Activated gamma-delta T cell treated with anti-CD3 and anti-CD28 coated beads, Interleukin-2, amount 50 U/mL, for 16 hours (primary cell): ENCODE results near the gene GMEB2.
"Not testable (repeated sequence)": the region's sequence is repeated elsewhere in the genome, so short reads cannot be mapped to it uniquely, and the experiment has no call there.

Source experiments
- DNase-seq: peaks from one replicate; pipeline ENCODE4 v3.0.0-alpha.2; 2020; ENCODE audit warnings: low read depth

The GMEB2 gene

DNA sequence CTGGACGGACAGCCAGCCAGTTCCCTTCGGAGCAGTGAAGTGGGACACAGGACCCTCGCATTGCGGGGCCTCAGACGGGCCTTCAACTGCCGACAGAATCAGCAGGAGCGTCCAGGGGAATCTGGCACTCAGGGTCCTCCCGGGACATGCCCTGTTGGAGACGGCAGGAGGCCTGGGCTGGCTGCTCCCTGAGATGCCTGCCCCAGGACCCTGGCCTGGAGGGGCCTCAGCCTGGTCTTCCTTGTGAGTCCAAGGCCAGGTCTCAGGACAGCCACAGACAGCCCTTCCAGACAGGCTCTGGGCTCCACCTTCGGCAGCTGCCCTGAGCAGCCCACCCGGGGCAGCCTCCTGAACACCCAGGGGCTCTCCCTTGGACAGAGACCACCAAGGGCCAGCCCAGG, 38.3 kb downstream of the GMEB2 start:
- no peak for DNase-seq

DNA sequence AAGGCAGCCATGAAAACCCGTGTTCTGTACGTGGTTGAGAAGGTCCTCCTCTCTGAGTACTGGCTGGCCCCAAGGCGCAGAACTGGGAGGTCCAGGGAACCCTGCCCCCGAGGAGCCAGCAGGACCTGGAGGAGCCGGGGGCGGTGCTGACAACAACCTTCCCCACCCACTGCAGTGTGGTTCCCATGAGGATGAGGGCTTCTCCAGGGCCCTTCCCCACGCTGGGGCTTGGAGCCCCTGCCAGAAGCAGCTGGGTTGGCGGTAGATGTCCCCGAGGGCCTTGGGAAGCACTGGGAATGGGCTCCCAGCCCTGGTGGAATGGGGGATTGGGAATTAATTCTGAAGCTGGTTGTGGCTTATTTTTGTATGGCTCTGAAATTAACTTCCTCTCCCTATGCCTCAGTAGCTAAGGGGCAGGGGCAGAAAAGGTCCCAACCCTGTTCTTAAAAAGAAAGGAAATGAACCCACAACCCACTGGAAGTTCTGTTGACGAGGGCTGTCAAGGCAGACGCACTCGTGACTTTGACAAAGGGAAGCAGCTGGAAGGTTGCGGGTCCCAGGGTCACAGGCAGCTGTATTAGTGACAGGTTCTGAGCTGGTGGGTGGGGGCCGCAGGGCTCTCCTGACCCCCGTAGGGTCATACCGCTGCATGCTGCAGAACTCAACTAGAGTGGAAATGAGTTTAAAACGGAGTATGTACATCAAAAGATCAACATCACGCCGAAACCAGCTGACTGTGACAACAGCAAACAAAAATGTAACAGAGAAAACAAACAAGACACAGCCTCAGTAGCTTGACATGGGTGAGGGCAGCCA, 38.9 kb downstream of the GMEB2 start:
- DNase-seq, result no peak

DNA sequence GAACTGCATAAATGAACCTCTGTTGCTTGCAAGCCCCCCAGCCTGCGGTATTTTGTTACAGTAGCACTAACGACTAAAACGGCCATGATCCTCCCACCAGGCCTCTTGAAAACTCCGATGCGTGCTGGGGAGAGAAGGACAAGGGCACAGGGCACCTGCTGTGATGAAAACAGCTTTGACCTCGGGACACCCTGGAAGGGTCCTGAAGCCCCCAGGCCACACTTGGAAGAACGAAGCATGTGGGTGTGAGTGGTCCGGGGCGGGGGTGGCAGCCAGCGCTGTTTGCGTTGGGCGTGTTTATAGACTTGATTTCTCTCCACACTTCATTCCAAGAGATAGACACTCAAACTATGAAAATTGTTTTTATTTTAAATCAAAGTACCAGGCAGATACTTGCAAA, 39.6 kb downstream of the GMEB2 start:
- DNase-seq, result no peak

DNA sequence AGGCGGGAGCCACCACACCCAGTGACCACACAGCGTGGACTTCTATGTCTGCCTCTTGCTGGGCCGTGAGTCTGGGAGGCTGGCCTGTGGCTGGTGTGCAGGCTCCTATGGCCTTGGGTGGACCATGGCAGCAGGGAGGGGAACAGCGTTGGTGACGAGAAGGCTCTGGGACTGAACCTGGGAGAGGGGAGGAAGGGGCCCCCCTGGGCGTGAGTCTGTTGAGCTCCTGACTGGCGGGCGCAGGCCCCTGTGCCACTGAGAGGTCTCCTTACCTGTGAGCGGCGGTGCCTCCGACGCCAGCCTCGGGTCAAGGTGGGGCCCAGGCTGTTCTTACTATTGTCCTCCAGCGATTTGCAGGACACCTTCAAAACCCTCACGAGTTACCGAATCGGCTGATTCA, 40.1 kb downstream of the GMEB2 start:
- no peak for DNase-seq

DNA sequence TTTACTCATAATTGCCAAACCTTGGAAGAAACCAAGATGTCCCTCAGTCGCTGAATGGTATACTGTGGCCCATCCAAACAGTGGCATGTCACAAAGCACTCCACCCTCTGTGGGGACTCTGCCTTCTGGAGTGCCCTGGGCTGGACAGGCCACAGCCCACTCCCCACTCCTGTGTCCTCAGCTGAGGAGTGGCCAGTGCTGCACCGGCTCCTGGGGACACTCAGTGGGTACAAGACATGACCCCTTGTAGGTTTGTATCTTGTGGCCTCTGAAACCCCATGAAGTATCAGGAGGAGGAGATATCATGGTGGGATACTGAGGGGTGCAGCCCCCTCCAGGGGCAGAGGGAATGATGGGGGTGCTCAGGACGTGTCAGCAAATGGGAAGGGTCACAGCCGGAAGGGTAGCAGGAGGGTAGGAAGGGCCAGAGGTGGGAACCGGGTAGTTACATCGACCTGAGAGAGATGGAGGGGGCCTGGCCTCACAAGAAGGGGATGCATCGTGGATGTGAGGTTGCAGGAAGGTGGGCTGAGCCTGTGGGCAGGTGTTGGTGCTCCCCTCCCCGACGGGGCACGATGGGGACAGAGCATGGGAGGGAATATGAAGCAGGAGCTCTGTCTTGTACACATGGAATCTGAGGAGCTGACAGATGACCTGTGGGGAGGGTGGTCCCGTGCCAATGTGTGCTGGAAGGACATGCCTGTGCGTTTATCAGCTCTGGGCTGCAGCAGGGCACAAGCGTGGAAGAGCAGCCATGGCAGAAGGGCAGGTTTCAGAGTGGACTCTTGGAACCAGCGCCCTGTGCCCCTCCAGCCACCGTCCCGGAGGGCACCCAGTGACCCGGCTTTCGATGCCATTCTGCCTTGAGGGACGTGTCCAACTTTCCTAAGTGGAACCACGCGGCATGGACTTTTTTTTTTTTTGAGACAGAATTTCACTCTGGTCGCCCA, 41.0 kb downstream of the GMEB2 start:
- DNase-seq, result no peak

DNA sequence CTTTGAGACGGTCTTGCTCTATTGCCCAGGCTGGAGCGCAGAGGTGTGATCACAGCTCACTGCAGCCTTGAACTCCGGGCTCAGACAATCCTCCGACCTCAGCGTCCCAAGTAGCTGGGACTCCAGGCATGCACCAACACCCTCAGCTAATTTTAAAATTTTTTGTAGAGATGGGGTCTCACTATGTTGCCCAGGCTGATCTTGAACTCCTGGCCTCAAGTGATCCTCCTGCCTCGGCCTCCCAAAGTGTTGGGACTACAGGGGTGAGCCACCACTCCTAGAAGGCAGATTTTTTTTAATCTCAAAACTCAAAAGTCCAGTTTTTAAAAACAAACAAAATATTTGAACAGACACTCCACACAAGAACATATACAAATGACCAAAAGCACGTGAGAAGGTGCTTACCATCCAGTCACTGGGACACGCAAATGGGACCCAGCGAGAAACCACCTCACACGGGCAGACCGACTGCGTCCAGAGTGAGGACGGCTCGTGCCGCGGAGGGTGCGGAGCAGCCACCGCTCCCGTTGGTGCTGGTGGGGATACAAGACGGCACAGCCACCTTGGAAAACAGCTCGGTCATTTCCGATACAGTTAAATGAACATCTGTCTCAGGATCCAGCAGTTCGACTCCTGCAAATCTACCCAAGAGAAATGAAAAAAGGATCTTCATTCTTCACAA, 44.4 kb downstream of the GMEB2 start:
- no peak for DNase-seq

DNA sequence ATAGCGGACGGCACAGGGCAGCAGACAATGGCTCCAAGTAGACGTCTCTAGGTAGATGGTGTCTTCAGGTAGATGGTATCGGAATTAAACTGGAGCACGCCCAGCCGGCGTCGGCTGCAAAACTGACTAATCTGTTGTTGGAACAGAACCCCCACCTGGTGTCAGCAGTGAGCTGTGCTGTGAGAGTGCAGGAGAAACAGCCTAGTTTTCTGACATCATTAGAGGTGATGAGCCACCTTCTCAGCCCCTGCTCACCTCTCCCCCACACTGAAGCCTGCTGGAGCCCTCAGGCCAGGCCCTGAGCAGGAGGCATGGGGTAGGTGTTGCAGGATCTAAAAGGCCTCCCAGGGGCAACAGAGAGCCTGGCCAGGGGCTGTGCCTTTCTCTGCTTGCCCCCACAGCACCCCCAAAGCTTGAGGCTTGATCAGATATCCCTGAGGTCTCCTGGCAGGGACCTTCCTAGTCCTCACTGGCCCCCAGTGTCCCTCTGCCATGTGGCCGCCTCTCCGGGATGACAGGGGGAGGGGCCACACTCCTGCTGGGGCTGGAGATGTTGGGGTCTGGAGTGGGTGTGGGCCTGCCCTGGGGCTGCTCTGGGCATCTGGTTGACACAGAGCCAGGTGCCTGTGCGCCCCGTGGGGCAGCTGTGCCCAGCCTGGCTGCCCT, 46.0 kb downstream of the GMEB2 start:
- DNase-seq, result peak; percentile 55

DNA sequence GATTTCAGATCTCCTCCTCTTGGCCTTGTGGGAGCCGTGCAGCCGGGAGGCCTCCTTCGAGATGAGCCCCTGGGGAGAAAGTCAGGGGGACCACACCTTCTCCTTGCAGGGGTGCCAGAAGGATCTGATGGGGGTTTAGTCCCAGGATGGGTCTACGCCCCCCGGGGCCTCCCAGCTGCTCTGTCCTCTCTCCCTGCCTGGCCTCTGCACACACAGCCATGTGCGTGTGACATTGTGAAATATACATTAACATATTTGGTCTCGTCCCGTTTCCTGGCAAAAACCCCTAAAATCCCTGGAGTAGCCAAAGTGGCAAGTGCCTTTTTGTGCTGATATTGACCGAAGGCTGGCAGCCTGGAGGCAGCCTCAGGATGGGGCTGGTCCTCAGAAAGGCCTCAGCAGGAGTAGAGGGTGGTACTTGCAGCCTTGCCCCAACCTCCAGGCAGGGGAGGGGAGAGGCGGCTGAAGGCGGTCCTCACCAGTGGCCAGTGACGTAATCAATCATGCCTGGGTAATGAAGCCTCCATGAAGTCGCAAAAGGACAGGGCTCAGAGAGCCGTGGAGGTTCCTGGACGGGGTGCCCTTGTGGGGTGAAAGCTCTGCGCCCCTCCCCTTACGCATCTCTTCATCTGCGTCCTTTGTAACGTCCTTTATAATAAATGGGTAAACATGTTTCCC, 47.7 kb downstream of the GMEB2 start:
- no peak for DNase-seq

DNA sequence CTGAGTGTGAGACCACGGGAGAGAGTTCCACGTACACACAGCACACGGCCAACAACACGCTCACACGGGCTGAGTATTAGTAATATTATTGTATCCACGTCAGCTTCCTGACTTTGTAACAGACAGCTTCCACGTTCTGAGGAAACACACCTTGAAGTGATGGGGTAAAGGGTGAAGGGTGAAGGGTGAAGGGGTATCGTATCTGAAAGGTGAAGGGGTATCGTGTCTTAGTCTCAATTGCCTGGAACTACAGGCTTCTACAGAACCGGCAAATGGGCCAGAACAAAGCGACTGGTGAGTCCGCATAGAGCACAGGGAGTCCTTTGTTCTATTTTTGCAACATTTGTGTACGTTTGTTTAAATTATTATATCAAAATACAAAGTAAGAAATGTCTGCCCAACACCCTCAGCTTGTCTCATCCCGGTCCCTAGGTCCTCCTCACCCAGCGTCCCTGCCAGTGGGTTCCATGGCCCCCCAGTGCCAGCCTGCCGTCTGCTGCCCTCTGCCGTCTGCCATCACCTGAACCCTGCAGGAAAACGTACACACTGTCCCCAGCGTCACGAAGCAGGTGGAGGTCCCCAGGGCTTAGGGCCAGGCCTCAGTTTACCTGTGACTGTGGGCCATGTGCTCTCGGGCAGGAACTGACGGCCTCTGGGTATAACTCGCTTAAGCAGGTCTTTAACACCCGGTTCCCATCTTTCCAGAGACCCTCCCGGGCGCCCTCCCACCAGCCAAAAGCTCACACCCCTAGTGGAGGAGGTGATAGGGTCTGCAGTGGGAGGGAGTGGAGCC, 48.5 kb downstream of the GMEB2 start:
- no peak for DNase-seq

DNA sequence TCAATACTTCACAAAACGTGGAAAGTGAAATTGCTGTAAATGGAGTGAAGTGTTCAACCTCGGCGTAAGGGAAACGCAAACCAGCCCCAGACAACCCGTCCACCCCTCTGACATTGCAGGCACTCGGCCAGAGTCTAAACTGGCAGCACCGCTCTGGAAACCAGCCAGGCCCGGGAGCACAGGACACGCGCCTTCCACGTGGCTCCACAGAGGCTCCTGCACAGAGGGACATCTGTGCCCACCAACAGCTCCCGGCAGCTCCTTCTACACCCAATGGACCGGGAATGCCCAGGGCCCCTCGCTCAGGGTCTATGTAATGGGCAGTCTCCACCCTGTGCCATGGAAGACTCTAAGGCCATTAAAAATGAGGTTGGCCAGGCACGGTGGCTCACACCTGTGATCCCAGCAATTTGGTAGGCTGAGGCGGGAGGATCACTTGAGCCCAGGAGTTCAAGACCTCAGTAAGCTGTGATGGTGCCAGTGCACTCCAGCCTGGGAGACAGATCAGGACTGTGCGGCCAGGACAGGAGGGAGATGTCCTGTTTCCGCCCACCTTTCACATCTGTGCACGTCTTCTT, 49.5 kb downstream of the GMEB2 start:
- DNase-seq, result no peak

DNA sequence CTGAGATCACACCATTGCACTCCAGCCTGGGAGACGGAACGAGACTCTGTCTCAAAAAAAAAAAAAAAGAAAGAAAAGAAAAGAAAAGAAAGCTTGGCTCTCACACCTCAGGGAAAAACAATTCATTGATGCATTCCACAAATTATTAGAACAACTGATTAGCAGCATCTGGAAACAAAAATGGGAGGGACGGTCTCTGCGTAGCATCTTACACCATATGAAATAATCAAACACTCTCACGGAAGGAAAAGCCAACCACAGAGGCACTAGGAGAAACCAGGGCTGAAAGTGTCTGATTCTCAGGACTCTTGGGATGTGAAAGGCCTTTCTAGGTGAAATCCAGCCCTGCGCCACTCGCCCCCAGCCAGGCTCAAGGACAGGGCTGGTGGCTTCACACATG, 50.6 kb downstream of the GMEB2 start:
- no peak for DNase-seq

DNA sequence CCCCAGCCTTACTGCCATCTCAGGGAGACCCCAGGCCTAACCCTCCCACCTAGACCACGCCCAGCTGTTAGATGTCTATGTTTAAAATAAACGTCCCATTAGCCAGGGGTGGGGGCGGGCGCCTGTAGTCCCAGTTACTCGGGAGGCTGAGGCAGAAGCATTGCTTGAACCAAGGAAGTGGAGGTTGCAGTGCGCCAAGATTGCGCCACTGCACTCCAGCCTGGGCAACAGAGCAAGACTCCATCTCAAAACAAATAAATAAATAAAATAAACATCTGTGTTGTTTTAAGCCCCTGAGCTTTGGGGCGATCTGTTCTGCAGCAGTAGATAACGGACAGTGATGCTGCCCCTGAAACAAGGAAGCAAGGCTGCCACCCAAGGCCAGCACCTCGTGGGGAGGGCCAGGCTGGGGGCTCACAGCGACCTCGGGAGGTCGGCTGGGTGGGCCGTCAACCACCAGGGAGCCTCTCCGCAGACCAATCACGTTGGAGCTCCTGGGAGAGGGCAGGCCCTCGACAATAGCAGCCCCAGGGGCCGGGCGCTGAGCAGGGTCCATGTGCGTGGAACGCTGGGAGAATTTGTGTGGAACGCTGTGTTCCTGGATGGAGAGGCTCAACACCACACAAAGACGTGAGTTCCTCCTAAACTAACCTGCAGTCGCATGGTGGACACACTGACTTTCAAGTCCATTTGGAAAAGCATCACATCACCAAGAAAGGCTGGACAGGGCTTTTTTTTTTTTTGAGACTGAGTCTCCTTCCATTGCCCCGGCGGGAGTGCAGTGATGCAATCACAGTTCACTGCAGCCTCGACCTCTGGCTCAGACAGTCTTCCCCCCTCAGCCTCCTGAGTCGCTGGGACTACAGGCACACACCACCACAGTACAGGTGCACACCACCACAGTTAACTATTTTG, 51.8 kb downstream of the GMEB2 start:
- DNase-seq, result no peak

DNA sequence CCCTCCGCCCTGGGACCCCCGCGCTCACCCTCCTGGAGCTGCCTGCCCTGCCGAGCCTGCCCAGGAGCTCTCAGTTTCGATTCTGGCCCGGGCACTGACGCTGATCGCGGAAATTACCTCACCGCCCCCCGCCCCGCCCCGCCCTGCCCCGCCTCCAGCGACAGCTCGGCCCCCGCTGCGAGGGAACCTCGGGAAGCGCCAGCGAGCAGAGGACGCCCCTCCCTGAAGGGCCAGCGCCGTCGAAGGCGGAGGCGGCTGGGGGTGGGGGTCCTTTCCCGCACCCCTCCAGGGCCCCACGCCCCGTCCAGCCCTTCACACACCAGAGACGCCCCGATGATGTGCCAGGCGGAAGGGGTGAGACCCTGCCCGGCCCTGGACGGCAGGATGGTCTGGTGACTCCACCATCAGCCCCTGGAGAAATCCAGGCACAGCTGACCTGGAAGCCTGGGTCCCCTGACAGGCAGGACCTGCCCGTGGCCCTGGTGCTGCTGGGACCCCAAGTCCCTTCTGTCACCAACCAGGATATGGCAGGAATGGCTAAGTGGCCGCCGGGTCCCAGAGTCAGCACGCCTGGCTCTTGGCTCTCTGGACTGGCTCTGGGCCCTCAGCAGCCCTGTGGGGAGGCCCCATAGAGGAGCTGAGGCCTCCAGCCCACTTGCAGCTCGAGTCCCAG, 52.6 kb downstream of the GMEB2 start, which contains the start of gene HELZ2:
TSS of gene HELZ2 (minus strand) at position 84 of the 673 bp plus-strand sequence. CDS start 1,854 bp downstream, outside the sequence.
- DNase-seq, result peak; percentile 37

DNA sequence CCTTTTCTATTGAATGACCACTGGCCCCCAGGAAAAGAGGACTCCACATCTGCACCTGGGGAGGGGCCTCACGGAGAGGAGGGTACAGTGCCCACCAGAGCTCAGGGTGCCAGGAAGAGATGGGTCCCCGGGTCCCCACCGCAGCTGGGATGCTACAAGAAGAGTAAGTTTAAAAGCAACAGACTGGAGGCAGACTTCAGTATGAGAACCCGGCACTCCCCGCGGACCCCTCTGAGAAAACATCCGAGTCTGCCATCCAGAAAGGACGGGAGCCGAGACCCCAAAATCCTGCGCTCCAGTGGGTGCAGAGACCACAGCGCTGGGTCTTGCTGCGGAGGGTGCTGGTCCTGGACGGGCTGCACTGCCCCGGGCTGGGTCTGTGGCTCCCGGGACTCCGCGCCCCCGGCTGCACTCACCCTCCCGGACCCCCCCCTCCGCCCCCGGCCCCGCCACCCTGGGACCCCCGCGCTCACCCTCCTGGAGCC, 53.2 kb downstream of the GMEB2 start:
- DNase-seq, result no peak

DNA sequence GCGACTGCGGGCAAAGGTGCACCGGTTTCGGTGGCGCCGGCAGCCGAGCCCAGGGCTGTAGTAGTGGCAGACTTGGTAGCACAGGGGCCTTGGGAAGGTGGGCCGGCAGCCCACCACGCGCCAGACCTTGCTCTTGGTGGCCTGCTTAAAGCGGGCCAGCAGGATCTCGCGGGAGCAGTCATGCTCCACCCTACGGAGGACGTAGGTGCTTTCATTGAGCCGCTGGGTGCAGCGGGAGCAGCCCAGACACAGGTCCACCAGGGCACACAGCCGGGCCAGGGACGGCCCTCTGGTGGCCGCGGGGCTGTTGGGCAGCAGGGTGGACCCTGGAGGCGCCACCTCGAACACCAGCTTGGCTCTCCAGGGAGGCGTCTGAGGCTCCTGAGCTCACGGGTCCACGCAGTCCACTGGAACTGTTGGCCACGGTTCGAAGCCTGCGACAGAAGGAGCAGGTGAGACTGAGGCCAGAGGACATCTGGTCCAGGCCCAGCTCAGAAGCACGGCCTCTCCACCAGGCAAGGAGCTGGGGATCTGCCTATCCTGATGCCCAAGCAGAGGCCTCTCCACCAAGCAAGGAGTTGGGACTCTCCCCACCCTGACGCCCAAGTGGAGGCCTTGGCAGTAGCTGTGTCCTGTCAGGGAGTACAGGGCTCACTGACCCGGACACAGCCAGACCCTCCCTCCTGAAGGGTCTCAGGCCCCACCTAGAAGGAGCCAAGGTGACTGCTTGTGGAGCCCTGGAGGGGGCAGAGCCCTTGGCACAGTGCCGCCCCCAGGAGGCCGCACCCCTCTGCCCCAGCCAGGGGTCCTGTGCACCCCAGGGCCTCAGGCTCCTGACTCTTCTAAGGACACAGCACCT, 53.9 kb downstream of the GMEB2 start:
- no peak for DNase-seq

DNA sequence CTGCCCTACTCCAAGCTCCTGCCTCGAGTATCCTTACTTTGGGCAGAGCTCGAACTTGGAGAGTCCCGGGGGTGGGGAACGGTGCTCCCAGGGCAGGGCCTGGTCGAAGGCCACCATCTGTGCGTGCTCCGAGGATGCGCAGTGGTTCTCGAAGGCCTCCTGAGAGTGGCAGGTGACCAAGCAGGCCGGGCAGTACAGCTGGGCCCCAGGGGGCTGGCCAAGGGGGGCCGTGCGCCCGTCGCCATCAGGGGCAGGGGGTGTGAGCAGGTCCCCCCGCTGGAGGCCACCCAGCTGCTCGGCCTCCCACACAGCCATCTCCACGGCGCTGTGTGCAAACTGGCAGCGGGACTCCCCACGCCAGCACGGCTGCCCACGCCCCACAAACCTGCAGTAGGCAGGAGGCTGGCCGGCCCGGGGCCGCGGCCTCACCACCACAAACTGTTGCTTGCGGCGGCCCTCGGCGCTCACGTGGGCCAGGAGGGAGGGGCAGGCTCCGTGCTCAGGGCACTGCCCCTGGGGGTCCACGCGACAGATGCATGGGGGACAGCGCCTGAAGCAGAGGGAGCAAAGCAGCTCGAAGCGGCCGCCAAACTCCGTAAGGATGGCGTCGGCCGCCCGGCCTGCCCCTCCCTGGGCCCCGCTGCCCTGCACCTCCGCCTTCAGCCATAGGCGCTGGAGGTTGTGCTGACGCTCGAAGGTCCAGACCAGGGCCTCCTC, 54.7 kb downstream of the GMEB2 start:
- no peak for DNase-seq

DNA sequence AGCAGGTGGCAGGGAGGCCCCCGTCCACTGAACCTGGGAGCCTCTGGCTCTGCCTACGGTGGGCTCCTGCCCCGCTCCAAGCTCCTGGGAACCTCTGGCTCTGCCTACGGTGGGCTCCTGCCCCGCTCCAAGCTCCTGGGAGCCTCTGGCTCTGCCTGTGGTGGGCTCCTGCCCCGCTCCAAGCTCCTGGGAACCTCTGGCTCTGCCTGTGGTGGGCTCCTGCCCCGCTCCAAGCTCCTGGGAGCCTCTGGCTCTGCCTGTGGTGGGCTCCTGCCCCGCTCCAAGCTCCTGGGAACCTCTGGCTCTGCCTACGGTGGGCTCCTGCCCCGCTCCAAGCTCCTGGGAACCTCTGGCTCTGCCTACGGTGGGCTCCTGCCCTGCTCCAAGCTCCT, 55.8 kb downstream of the GMEB2 start:
- DNase-seq, result not testable (repeated sequence)
